Mucosa of rectum (tissue), 2 donors: ENCODE data around the gene SNX15.

ENCODE experiments used
- H3K27ac ChIP-seq, 2 donors: one replicate each; pipeline ENCODE4 v1.7.0; 2013; ENCODE audit warnings: inconsistent platforms in 2 of 2, low read depth in 2 of 2, low read length in 2 of 2
- H3K27me3 ChIP-seq, 2 donors: one replicate each; pipeline ENCODE4 v1.7.0; 2013; ENCODE audit warnings: low read length in 2 of 2; ENCODE audit not compliant: control insufficient read depth in 2 of 2, insufficient read depth in 2 of 2
- H3K36me3 ChIP-seq, 2 donors: one replicate each; pipeline ENCODE4 v1.7.0; 2013; ENCODE audit warnings: low read length in 2 of 2; ENCODE audit not compliant: control insufficient read depth in 2 of 2, insufficient read depth in 2 of 2
- H3K4me1 ChIP-seq, 2 donors: one replicate each; pipeline ENCODE4 v1.7.0; 2013; ENCODE audit warnings: low read length in 2 of 2, mild to moderate bottlenecking in 1 of 2; ENCODE audit not compliant: control insufficient read depth in 2 of 2, insufficient read depth in 2 of 2
- H3K4me3 ChIP-seq, 2 donors: one replicate each; pipeline ENCODE4 v1.7.0; 2013; ENCODE audit warnings: low read length in 2 of 2
- H3K9ac ChIP-seq, 2 donors: one replicate each; pipeline ENCODE4 v1.7.0; 2013; ENCODE audit warnings: low read length in 2 of 2, low read depth in 1 of 2, mild to moderate bottlenecking in 1 of 2
- H3K9me3 ChIP-seq, 2 donors: one replicate each; pipeline ENCODE4 v1.7.0; 2013; ENCODE audit warnings: low read length in 2 of 2; ENCODE audit not compliant: control insufficient read depth in 2 of 2
- donor health status: healthy.
- donor health status: Normal muscosa, but diverticular disease.

SNX15 gene

GRCh38 chr11:65087827-65088226, 60.6 kb downstream of the SNX15 start:
- no peaks in the 10 kb centered on the region for H3K27me3 ChIP-seq
- H3K4me3 ChIP-seq, result no peak overlapping the region
- no peak overlapping the region for H3K9ac ChIP-seq
- H3K4me1 ChIP-seq, result peaks cover 13 to 21% of the 10 kb centered on the region in 2 donors
- no peaks in the 10 kb centered on the region for H3K9me3 ChIP-seq
- H3K36me3 ChIP-seq, result peaks cover 38 to 47% of the 10 kb centered on the region in 2 donors
- no peak overlapping the region for H3K27ac ChIP-seq

- H3K27ac ChIP-seq, result no peak overlapping the region
- H3K9ac ChIP-seq, result no peak overlapping the region
These were observed 62.4 kb downstream of the SNX15 start for GRCh38 chr11:65089621-65090020.

More at GRCh38 chr11:65089621-65090020, 62.4 kb downstream of the SNX15 start:
- H3K36me3 ChIP-seq, result peaks cover 38 to 47% of the 10 kb centered on the region in 2 donors
- H3K4me3 ChIP-seq, result no peak overlapping the region
- no peaks in the 10 kb centered on the region for H3K27me3 ChIP-seq
- H3K9me3 ChIP-seq, result no peaks in the 10 kb centered on the region
- H3K4me1 ChIP-seq, result peaks cover 5 to 10% of the 10 kb centered on the region in 2 donors
